HepG2 (cell line): Measurements from ENCODE around the gene LYST. TPM values are rescaled to one million over a fixed set of nuclear protein-coding genes. Genes with fewer than 3 reads are reported as not detected.
A peak's percentile ranks its signal among the peaks of the same experiment; 100 is the strongest.

Source experiments
- ARNTL ChIP-seq: sonication (generic); formaldehyde crosslinking; IDR thresholded peaks from 2 replicates; pipeline ENCODE4 v1.4.0; 2020; ENCODE audit warnings: mild to moderate bottlenecking, missing genetic modification reagents
- CREB3 ChIP-seq: sonication (generic); formaldehyde crosslinking; IDR thresholded peaks from 2 replicates; pipeline ENCODE4 v1.5.0; 2020; ENCODE audit warnings: missing genetic modification reagents
- GATA4 ChIP-seq: sonication (generic); IDR thresholded peaks from 2 replicates; pipeline ENCODE4 v1.6.1; 2016; ENCODE audit warnings: antibody characterized with exemption, low read depth, borderline replicate concordance
- JUN ChIP-seq: sonication (generic); formaldehyde crosslinking; IDR thresholded peaks from 2 replicates; pipeline ENCODE4 v1.4.0; 2020; ENCODE audit warnings: mild to moderate bottlenecking, missing genetic modification reagents
- MLXIP ChIP-seq: sonication (generic); formaldehyde crosslinking; IDR thresholded peaks from 2 replicates; pipeline ENCODE4 v1.9.0; 2021; ENCODE audit warnings: missing genetic modification reagents, borderline replicate concordance
- PCBP1 ChIP-seq: fragments of 200-400 bp; formaldehyde crosslinking; IDR thresholded peaks from 2 replicates; pipeline ENCODE4 v1.6.1; 2017; ENCODE audit warnings: mild to moderate bottlenecking, low read depth, low read length, borderline replicate concordance
- RFXANK ChIP-seq: IDR thresholded peaks from 2 replicates; pipeline ENCODE4 v1.6.1; 2016
- SKI ChIP-seq: fragments of 450-650 bp; IDR thresholded peaks from one replicate; pipeline ENCODE4 v1.6.1; 2018; ENCODE audit warnings: mild to moderate bottlenecking; ENCODE audit not compliant: partially characterized antibody
- SNAPC4 ChIP-seq: sonication (generic); formaldehyde crosslinking; IDR thresholded peaks from 2 replicates; pipeline ENCODE4 v1.4.0; 2020; ENCODE audit warnings: mild to moderate bottlenecking, missing genetic modification reagents
- TOE1 ChIP-seq: sonication (generic); formaldehyde crosslinking; IDR thresholded peaks from 2 replicates; pipeline ENCODE4 v1.4.0; 2020; ENCODE audit warnings: mild to moderate bottlenecking, missing genetic modification reagents
- XBP1 ChIP-seq: sonication (generic); formaldehyde crosslinking; IDR thresholded peaks from 2 replicates; pipeline ENCODE4 v1.5.0; 2020; ENCODE audit warnings: missing genetic modification reagents
- ZBTB7B ChIP-seq: sonication (generic); formaldehyde crosslinking; IDR thresholded peaks from 2 replicates; pipeline ENCODE4 v1.4.0; 2020; ENCODE audit warnings: missing genetic modification reagents
- ZNF180 ChIP-seq: sonication (generic); formaldehyde crosslinking; IDR thresholded peaks from 2 replicates; pipeline ENCODE4 v1.4.0; 2020; ENCODE audit warnings: low read depth, missing genetic modification reagents, borderline replicate concordance
- ZNF609 ChIP-seq: sonication (generic); formaldehyde crosslinking; IDR thresholded peaks from 2 replicates; pipeline ENCODE4 v1.4.0; 2020; ENCODE audit warnings: mild to moderate bottlenecking, missing genetic modification reagents, borderline replicate concordance
- ZNF724P ChIP-seq: sonication (generic); formaldehyde crosslinking; IDR thresholded peaks from 2 replicates; pipeline ENCODE4 v1.8.0; 2022; ENCODE audit warnings: missing genetic modification reagents, borderline replicate concordance
- ZNF792 ChIP-seq: IDR thresholded peaks from 2 replicates; pipeline ENCODE4 v1.6.1; 2016
- polyA plus RNA-seq, 8 experiments: library from polyadenylated mRNA; depleted of rRNA in 3 of 8; stranded (reverse) in 7 of 8; unstranded in 1 of 8; fragments of >200 nt; fragmentation: Illumina TruSeq in 4 of 8; extraction: Trizol in 4 of 8; gene quantifications; 2 replicates each; pipeline versions ENCODE4 v1.2.1 to v1.2.3, GENCODE V29; 2011 to 2016; ENCODE audit warnings: low read depth in 4 of 8, missing spikeins in 1 of 8, mixed read lengths in 1 of 8; ENCODE audit not compliant: insufficient read depth in 1 of 8
- total RNA-seq, 5 experiments: library from RNA; depleted of rRNA; stranded (reverse); fragments of >200 nt; fragmentation: Illumina TruSeq; extraction: Trizol; gene quantifications; 2 replicates each; pipeline ENCODE4 v1.2.3, GENCODE V29; 2016; ENCODE audit warnings: low read depth in 1 of 5

Gene LYST
- total and polyA plus RNA-seq, 2 of the 13 experiments (the other 11 are each of a cell fraction or from before 2014, with no cell fraction given) = 0.91 to 2.5 TPM

GRCh38 chr1:235823684-235824083, 43.0 kb downstream of the LYST start (continued):
- TF ChIP-seq TOE1 (CRISPR knock-in tag) = no peak
- no peak for TF ChIP-seq JUN (CRISPR knock-in tag)
- TF ChIP-seq SKI = no peak
- TF ChIP-seq ZNF609 (CRISPR knock-in tag) = no peak
- TF ChIP-seq XBP1 (CRISPR knock-in tag) = no peak
- TF ChIP-seq ARNTL (CRISPR knock-in tag) = no peak
- no peak for TF ChIP-seq RFXANK (CRISPR knock-in tag)
- TF ChIP-seq GATA4 = no peak
- 0 out of 2 replicates have a peak, but pooled peaks have one; percentile 58 for TF ChIP-seq ZNF792 (CRISPR knock-in tag)
- TF ChIP-seq SNAPC4 (CRISPR knock-in tag) = no peak
- no peak for TF ChIP-seq CREB3 (CRISPR knock-in tag)
- no peak for TF ChIP-seq PCBP1
- no peak for TF ChIP-seq ZBTB7B (CRISPR knock-in tag)
- TF ChIP-seq MLXIP (CRISPR knock-in tag) = no peak
- TF ChIP-seq ZNF180 = no peak
- TF ChIP-seq ZNF724P (CRISPR knock-in tag) = no peak
